GOT3 (cell line): ENCODE results near the gene IFNA7.
"Not testable (repeated sequence)": the region's sequence is repeated elsewhere in the genome, so short reads cannot be mapped to it uniquely, and the experiment has no call there.

ENCODE experiments used
- DNase-seq: peaks from one replicate; lab custom pipeline; 2025; ENCODE audit warnings: mixed read lengths; lab: John Stamatoyannopoulos, UW

Gene IFNA7

GRCh38 chr9:21202105-21202504 is at the start of gene IFNA7:
IFNA7 (minus strand) TSS chr9:21202205; CDS start chr9:21202165, 40 bp downstream.
- not testable (repeated sequence) for DNase-seq

- no peak for DNase-seq
These were observed 49.6 kb upstream of the IFNA7 start for GRCh38 chr9:21251638-21252037.

GRCh38 chr9:21251190-21251589 is 49.2 kb upstream of the IFNA7 start:
- no peak for DNase-seq

GRCh38 chr9:21244836-21245235 is 42.8 kb upstream of the IFNA7 start:
- DNase-seq: no peak

- DNase-seq: no peak
These were observed 37.9 kb upstream of the IFNA7 start, which contains the start of gene IFNA14 for GRCh38 chr9:21239911-21240310. IFNA14 (minus strand) TSS chr9:21240005; CDS start chr9:21239935, 70 bp downstream.

- DNase-seq: not testable (repeated sequence)
These were observed 34.3 kb upstream of the IFNA7 start for GRCh38 chr9:21236360-21236714.

GRCh38 chr9:21235468-21236359 is 33.7 kb upstream of the IFNA7 start:
- not testable (repeated sequence) for DNase-seq

- DNase-seq: no peak
These were observed 32.2 kb upstream of the IFNA7 start for GRCh38 chr9:21234153-21234687.

GRCh38 chr9:21233258-21233657 is 31.3 kb upstream of the IFNA7 start:
- DNase-seq: no peak

GRCh38 chr9:21228122-21228521 is 26.1 kb upstream of the IFNA7 start, which contains the start of gene IFNA17:
IFNA17 (minus strand) TSS chr9:21228222; CDS start chr9:21228173, 49 bp downstream.
- DNase-seq: no peak

- DNase-seq: not testable (repeated sequence)
These were observed 15.2 kb upstream of the IFNA7 start, which contains the start of gene IFNA16 for GRCh38 chr9:21217211-21217610. IFNA16 (minus strand) TSS chr9:21217311; CDS start chr9:21217305, 6 bp downstream.

- DNase-seq: not testable (repeated sequence)
These were observed 11.7 kb upstream of the IFNA7 start for GRCh38 chr9:21213411-21214326.

- DNase-seq: not testable (repeated sequence)
These were observed 10.2 kb upstream of the IFNA7 start for GRCh38 chr9:21212160-21212559.

- not testable (repeated sequence) for DNase-seq
These were observed 8.8 kb upstream of the IFNA7 start for GRCh38 chr9:21210782-21211181.

GRCh38 chr9:21210311-21210710 is 8.3 kb upstream of the IFNA7 start:
- no peak for DNase-seq

GRCh38 chr9:21207043-21207442 is 5.0 kb upstream of the IFNA7 start, which contains the start of gene IFNA10:
IFNA10 (minus strand) TSS chr9:21207143; CDS start chr9:21207097, 46 bp downstream.
- not testable (repeated sequence) for DNase-seq

- no peak for DNase-seq
These were observed 3.2 kb upstream of the IFNA7 start for GRCh38 chr9:21205204-21205603.

- not testable (repeated sequence) for DNase-seq
These were observed 6.9 kb downstream of the IFNA7 start for GRCh38 chr9:21194867-21195776.

- DNase-seq: not testable (repeated sequence)
These were observed 14.5 kb downstream of the IFNA7 start, which contains the start of gene IFNA4 for GRCh38 chr9:21187487-21187886. IFNA4 (minus strand) TSS chr9:21187587; CDS start chr9:21187531, 56 bp downstream.
